Measurements from ENCODE around the gene MYLK3.
"Not testable (repeated sequence)": the region's sequence is repeated elsewhere in the genome, so short reads cannot be mapped to it uniquely, and the experiment has no call there.

Gene MYLK3

DNA sequence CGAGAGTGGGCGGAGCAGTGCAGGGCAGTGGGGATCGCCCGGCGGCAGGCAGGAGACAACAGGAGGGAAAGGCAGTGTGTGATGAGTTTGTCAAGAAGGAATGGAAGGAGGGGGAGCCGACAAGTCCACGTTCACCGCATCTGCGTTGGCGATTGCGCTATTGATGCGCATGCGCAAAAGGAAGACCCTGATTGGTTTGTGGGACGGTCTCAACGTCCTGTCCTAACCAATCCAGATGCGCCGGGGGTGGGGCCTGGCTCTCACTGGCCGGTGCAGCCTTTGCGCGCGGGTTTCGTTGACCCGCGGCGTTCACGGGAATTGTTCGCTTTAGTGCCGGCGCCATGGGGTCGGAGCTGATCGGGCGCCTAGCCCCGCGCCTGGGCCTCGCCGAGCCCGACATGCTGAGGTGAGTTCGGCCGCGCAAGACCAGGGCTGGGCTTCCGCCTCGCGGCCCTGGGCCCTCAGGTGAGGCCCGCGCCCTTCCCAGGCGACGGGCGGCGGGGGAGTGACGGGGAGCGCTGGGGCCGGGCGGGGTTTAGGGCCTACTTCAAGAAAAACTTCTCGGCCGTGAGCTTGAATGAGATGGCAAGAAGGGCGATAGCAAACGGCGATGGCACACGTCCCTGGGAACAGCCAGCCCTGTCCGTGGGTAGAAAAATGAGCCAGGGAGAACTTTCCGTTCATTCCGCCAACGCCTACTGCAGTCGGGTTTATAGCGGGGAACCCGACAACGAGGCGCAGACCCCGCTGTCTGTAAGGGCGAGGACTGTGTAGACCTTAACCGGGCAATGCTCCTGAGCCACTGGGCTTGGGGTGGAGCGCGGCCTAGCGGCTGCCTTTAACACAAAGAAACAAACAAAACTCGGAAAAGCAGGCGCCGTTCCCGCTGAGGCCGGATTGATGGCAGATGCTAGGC is 58.5 kb downstream of the MYLK3 start, which contains the start of gene ORC6:
ORC6 (plus strand) TSS at position 295 of the 916 bp plus-strand sequence; CDS start at position 342, 47 bp downstream.
- peak; percentile 96 for DNase-seq (ENCODE audit: low read depth)

GRCh38 chr16:46688654-46689364 is 59.3 kb downstream of the MYLK3 start, which contains the start of gene VPS35:
Gene VPS35, minus strand, starts transcription at chr16:46689178. Its CDS starts 45 bp downstream, at chr16:46689133.
- DNase-seq (ENCODE audit: low read depth) = peak; percentile 100

DNA sequence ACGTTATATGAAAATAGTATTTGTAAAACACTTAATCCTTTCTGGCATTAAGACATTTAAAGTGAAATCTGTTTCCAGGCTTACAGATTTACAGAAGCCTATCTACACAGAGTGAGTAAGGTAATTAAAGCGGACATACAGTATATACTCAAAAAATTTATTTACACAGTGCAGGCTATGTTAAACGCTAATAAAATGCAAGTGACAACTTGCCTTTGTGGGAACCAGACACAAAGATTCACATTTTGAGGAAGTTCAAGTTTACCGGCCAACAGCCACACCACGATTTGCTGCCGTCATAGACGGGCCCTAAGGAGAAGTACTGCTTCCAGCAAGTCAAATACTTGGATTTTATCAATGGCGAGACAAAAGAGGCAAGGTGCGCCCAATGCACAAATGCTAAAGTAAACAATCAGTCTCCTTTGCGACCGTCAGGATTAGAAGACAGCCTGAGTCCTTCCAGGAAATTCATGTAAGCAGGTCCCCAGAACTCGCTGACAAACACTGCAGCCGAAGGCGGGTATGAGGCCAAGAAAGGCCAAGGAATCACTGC is 60.0 kb downstream of the MYLK3 start:
- DNase-seq (ENCODE audit: low read depth) = no peak

GRCh38 chr16:46687486-46687885 is 60.7 kb downstream of the MYLK3 start:
- DNase-seq (ENCODE audit: low read depth) = no peak

- no peak for DNase-seq (ENCODE audit: low read depth)
These were observed 61.2 kb downstream of the MYLK3 start for GRCh38 chr16:46686815-46687473.

DNA sequence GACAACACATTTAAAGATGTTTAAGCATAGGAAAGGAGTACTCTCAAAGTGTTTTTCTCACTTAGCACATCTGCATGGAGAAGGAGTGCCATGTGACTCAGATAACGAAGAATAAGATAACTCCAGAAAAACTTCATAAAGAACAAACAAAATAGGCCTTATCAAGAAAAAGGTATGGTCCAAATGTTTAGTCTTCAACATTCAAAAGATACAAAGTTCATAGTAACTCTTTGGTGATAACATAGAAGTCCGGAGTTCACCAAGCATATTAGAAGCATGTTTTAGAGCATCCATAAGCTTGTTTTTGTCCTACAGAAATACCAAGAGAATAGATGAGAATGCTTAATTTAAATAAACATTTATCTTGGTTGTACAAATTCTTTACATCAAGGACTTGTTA is 66.3 kb downstream of the MYLK3 start:
- DNase-seq (ENCODE audit: low read depth) = not testable (repeated sequence)

GRCh38 chr16:46677943-46678342 is 70.2 kb downstream of the MYLK3 start:
- not testable (repeated sequence) for DNase-seq (ENCODE audit: low read depth)

- DNase-seq (ENCODE audit: low read depth) = peak; percentile 15
These were observed 74.7 kb downstream of the MYLK3 start for GRCh38 chr16:46673320-46674013.

DNA sequence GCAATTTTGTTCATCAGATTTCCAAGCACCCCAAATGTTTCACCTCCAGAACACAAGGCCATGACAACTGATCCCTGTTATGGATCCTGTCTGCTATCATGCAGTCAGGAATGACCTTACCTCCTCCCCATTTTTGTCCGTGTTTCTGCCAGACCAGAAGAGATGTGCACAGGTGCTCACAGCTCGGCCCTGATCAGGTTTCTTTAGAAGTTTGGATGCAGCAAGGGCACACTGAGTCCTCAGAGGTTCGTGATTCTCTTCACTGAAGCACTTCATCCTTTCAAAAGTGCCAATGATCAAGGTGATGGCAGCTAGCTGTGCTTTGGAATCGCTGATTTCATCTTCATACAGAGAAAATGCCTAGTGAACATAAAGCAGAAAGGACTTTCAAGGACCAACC is 86.0 kb downstream of the MYLK3 start:
- DNase-seq (ENCODE audit: low read depth) = no peak

DNA sequence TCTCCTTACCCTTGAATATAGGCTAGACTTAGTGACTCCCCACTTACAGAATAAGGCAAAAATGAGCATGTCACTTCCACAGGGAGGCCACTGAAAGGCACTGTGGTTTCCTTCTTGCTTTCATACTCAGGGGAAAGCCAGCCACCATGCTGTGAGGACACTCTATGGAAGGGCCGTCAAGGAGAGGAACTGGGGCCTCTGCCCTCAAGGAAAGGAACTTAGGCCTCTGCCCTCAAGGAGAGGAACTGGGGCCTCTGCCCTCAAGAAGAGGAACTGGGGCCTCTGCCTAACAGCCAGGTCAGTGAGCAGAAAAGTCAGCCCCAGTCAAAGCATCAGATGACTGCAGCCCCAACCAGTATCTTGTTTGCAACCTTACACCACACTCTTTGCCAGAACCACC is 89.2 kb downstream of the MYLK3 start:
- DNase-seq (ENCODE audit: low read depth) = no peak
